HG03135 (cell line): ENCODE results near the gene PTK7.
"Not testable (repeated sequence)": the region's sequence is repeated elsewhere in the genome, so short reads cannot be mapped to it uniquely, and the experiment has no call there.

Source experiments
- ATAC-seq: cut with Tn5 transposase; IDR thresholded peaks from one replicate; pipeline ENCODE4 v1.9.1; 2021; ENCODE audit warnings: mild to moderate bottlenecking, moderate library complexity; ENCODE audit not compliant: unreplicated experiment

Gene PTK7

GRCh38 chr6:43075670-43076463, at the start of gene PTK7:
TSS of gene PTK7 (plus strand) at chr6:43076314. CDS start at chr6:43076489, 175 bp downstream.
- no peak for ATAC-seq

- ATAC-seq = no peak
Observed at GRCh38 chr6:43026365-43026764, 49.7 kb upstream of the PTK7 start.

- no peak for ATAC-seq
Observed at GRCh38 chr6:43029120-43029519, 47.0 kb upstream of the PTK7 start.

- no peak for ATAC-seq
Observed at GRCh38 chr6:43032326-43032725, 43.8 kb upstream of the PTK7 start.

- no peak for ATAC-seq
Observed at GRCh38 chr6:43033496-43034189, 42.5 kb upstream of the PTK7 start.

- ATAC-seq = no peak
Observed at GRCh38 chr6:43034190-43034525, 42.0 kb upstream of the PTK7 start.

GRCh38 chr6:43035495-43036194, 40.5 kb upstream of the PTK7 start:
- ATAC-seq = no peak

GRCh38 chr6:43036712-43037111, 39.4 kb upstream of the PTK7 start:
- no peak for ATAC-seq

GRCh38 chr6:43037197-43037596, 38.9 kb upstream of the PTK7 start:
- no peak for ATAC-seq

GRCh38 chr6:43037706-43038105, 38.4 kb upstream of the PTK7 start:
- no peak for ATAC-seq

- ATAC-seq = no peak
Observed at GRCh38 chr6:43038727-43039126, 37.4 kb upstream of the PTK7 start.

GRCh38 chr6:43040542-43041257, 35.4 kb upstream of the PTK7 start:
- ATAC-seq = no peak

GRCh38 chr6:43041475-43041874, 34.6 kb upstream of the PTK7 start:
- ATAC-seq = not testable (repeated sequence)

- no peak for ATAC-seq
Observed at GRCh38 chr6:43043310-43043709, 32.8 kb upstream of the PTK7 start.

GRCh38 chr6:43045371-43045930, 30.7 kb upstream of the PTK7 start:
- ATAC-seq = no peak

GRCh38 chr6:43047998-43048397, 28.1 kb upstream of the PTK7 start:
- ATAC-seq = no peak

- ATAC-seq = no peak
Observed at GRCh38 chr6:43050981-43051380, 25.1 kb upstream of the PTK7 start.

- no peak for ATAC-seq
Observed at GRCh38 chr6:43052225-43052841, 23.8 kb upstream of the PTK7 start.

GRCh38 chr6:43052842-43053544, 23.1 kb upstream of the PTK7 start:
- peak; percentile 18 for ATAC-seq
